GM12878 (cell line): ENCODE measurements around the gene UNC13B. TPM values are rescaled to one million over a fixed set of nuclear protein-coding genes. Genes with fewer than 3 reads are reported as not detected.

ENCODE experiments used
- ATAC-seq: fragments of 200-7000 bp; cut with Tn5 transposase; 3 replicates; pipeline ENCODE4 v1.9.1; 2020; ENCODE audit warnings: mild to moderate bottlenecking, moderate library complexity
- BruUV-seq: library from RNA; stranded (reverse); fragments of 400-500 nt; replicated peaks from 2 replicates; lab custom pipeline; 2021; lab: Mats Ljungman, UMichigan
- CTCF ChIA-PET: fragments of 300-600 bp; sonication (Branson Sonifier 250); formaldehyde crosslinking; extraction: SDS; loops from one replicate; lab custom pipeline; 2021; ENCODE audit warnings: inconsistent platforms; lab: Yijun Ruan, JAX
- POLR2A ChIA-PET: fragments of 350-600 bp; formaldehyde crosslinking; extraction: SDS; loops from one replicate; lab custom pipeline; 2021; ENCODE audit warnings: inconsistent platforms; lab: Charles Lee
- RAD21 ChIA-PET: fragments of 300-600 bp; sonication (Branson Sonifier 250); formaldehyde crosslinking; loops from one replicate; lab custom pipeline; 2023; ENCODE audit warnings: antibody characterized with exemption; ENCODE audit not compliant: unreplicated experiment; lab: Charles Lee
- SMC1A ChIA-PET: fragments of 300-600 bp; sonication (Branson Sonifier 250); formaldehyde crosslinking; loops from one replicate; lab custom pipeline; 2023; ENCODE audit not compliant: unreplicated experiment, uncharacterized antibody; lab: Charles Lee
- DNase-seq: peaks from one replicate; pipeline ENCODE4 v3.0.0-alpha.2; 2011; ENCODE audit warnings: low read depth, low spot score
- FAIRE-seq: peaks from 3 replicates; lab custom pipeline; 2011; peaks lifted over from hg19 to GRCh38; lab: Jason Lieb, UNC
- H2AFZ ChIP-seq: 2 replicates; pipeline ENCODE4 v1.6.0; 2011; ENCODE audit warnings: low read depth, low read length, control low read depth; ENCODE audit not compliant: control insufficient read depth
- H3K27ac ChIP-seq: 2 replicates; pipeline ENCODE4 v1.5.1; 2011; ENCODE audit warnings: control low read depth; ENCODE audit not compliant: control insufficient read depth, insufficient read depth
- H3K27me3 ChIP-seq, 2 experiments: replicated peaks in 1 of 2; 2 replicates each; pipeline versions ENCODE4 v1.6.0 to v1.6.1; 2011; ENCODE audit warnings: low read length in 1 of 2; ENCODE audit not compliant: control insufficient read depth in 2 of 2, insufficient read depth in 2 of 2
- H3K36me3 ChIP-seq, 2 experiments: 2 replicates each; pipeline ENCODE4 v1.5.1; 2011; ENCODE audit warnings: low read length in 1 of 2; ENCODE audit not compliant: control insufficient read depth in 2 of 2, insufficient read depth in 2 of 2
- H3K4me1 ChIP-seq: 2 replicates; pipeline ENCODE4 v1.6.1; 2011; ENCODE audit warnings: mild to moderate bottlenecking, low read length, moderate library complexity, mixed read lengths; ENCODE audit not compliant: control insufficient read depth, insufficient read depth
- H3K4me2 ChIP-seq: 2 replicates; pipeline ENCODE4 v1.6.0; 2011; ENCODE audit warnings: control low read depth; ENCODE audit not compliant: control insufficient read depth, insufficient read depth
- H3K4me3 ChIP-seq: fragments of 200-600 bp; sonication (generic); 2 replicates; pipeline ENCODE4 v1.5.1; 2016
- H3K79me2 ChIP-seq: 2 replicates; pipeline ENCODE4 v1.6.0; 2011; ENCODE audit warnings: low read length; ENCODE audit not compliant: control insufficient read depth, insufficient read depth
- H3K9ac ChIP-seq: 2 replicates; pipeline ENCODE4 v1.8.0; 2011; ENCODE audit warnings: low read length, control low read depth, mixed read lengths; ENCODE audit not compliant: control insufficient read depth, insufficient read depth
- H3K9me3 ChIP-seq: replicated peaks from 3 replicates; pipeline ENCODE4 v1.5.1; 2011; ENCODE audit warnings: mild to moderate bottlenecking, low read length; ENCODE audit not compliant: control insufficient read depth, insufficient read depth
- H4K20me1 ChIP-seq: 2 replicates; pipeline ENCODE4 v1.6.0; 2011; ENCODE audit not compliant: control insufficient read depth, insufficient read depth
- ASH2L ChIP-seq: fragments of 300-600, 200-600 bp; sonication (generic); IDR thresholded peaks from 2 replicates; pipeline ENCODE4 v1.6.1; 2017; ENCODE audit warnings: low read depth, mild to moderate bottlenecking, borderline replicate concordance
- ATF7 ChIP-seq: fragments of 450-650 bp; IDR thresholded peaks from 2 replicates; pipeline ENCODE4 v1.6.1; 2016; ENCODE audit warnings: low read depth, mild to moderate bottlenecking
- CEBPB ChIP-seq, 2 experiments: fragments of 150-350 bp in 1 of 2; IDR thresholded peaks; 2 replicates each; pipeline ENCODE4 v1.6.1; 2012 to 2014; ENCODE audit warnings: low read depth in 2 of 2, low read length in 2 of 2, borderline replicate concordance in 1 of 2, inconsistent platforms in 1 of 2
- E2F4 ChIP-seq: IDR thresholded peaks from 2 replicates; pipeline ENCODE4 v1.6.1; 2012; ENCODE audit warnings: low read depth, low read length, improper control_type of control experiment
- FOS ChIP-seq: IDR thresholded peaks from 3 replicates; pipeline ENCODE4 v1.6.1; 2011; ENCODE audit warnings: borderline replicate concordance; ENCODE audit not compliant: insufficient read length; ENCODE audit errors: extremely low read depth
- GATAD2B ChIP-seq: fragments of 450-650 bp; conservative IDR thresholded peaks from 2 replicates; pipeline ENCODE4 v1.6.1; 2017; ENCODE audit warnings: low read depth, mild to moderate bottlenecking, moderate library complexity
- JUND ChIP-seq: IDR thresholded peaks from 2 replicates; pipeline ENCODE4 v1.6.1; 2012; ENCODE audit warnings: low read depth, mild to moderate bottlenecking, low read length, improper control_type of control experiment, moderate library complexity
- MTA3 ChIP-seq: IDR thresholded peaks from 2 replicates; pipeline ENCODE4 v1.6.1; 2012; ENCODE audit warnings: low read length, inconsistent platforms, borderline replicate concordance
- SRF ChIP-seq, 2 experiments: IDR thresholded peaks; 2 replicates each; pipeline ENCODE4 v1.6.1; 2011; ENCODE audit warnings: low read depth in 2 of 2, low read length in 2 of 2, mild to moderate bottlenecking in 1 of 2, moderate library complexity in 1 of 2
- TCF12 ChIP-seq: IDR thresholded peaks from 2 replicates; pipeline ENCODE4 v1.6.1; 2011; ENCODE audit warnings: low read depth, mild to moderate bottlenecking, low read length
- TCF3 ChIP-seq: IDR thresholded peaks from 2 replicates; pipeline ENCODE4 v1.6.1; 2012; ENCODE audit warnings: low read depth, mild to moderate bottlenecking, low read length, borderline replicate concordance; ENCODE audit not compliant: insufficient read depth
- USF1 ChIP-seq: IDR thresholded peaks from 2 replicates; pipeline ENCODE4 v1.6.1; 2011; ENCODE audit warnings: borderline replicate concordance, low read depth, mild to moderate bottlenecking, moderate library complexity, mixed read lengths, low read length; ENCODE audit not compliant: insufficient read depth; ENCODE audit errors: extremely low read length
- WGBS: methylation state at CpG from one replicate; pipeline ENCODE4 v1.1.6; 2016; ENCODE audit warnings: low lambda C conversion rate; ENCODE audit not compliant: insufficient replicate concordance, insufficient coverage; ENCODE audit errors: missing lambda C conversion rate; 5-methylcytosine and 5-hydroxymethylcytosine counted together
- in situ Hi-C: fragments of 300-500 bp; cut with MboI; formaldehyde crosslinking; loops from 9 replicates; pipeline ENCODE4 v1.14.3; 2018; ENCODE audit warnings: mixed read lengths
- intact Hi-C: fragments of 100-400 bp; cut with micrococcal nuclease; formaldehyde crosslinking; loops from one replicate; pipeline ENCODE4 v1.14.2; 2022; ENCODE audit not compliant: unreplicated experiment
- polyA plus RNA-seq, 11 experiments: library from polyadenylated mRNA; depleted of rRNA in 4 of 11; unstranded in 6 of 11; stranded (reverse) in 5 of 11; fragments of >200 nt; fragmentation: Nextera tagmentation in 4 of 11; fragmentation: Illumina TruSeq in 1 of 11; extraction: Ambion mirVana in 4 of 11; extraction: Trizol in 1 of 11; gene quantifications; 1 replicate in 1 of 11; 2 replicates in 10 of 11; pipeline versions ENCODE4 v1.2.1 to v1.2.3, GENCODE V29; 2011 to 2016; ENCODE audit warnings: inconsistent platforms in 2 of 11, missing spikeins in 2 of 11, low read depth in 1 of 11
- total RNA-seq, 4 experiments: library from RNA; depleted of rRNA in 3 of 4; stranded (reverse); fragments of >200 nt in 3 of 4; fragmentation: Illumina TruSeq in 1 of 4; extraction: Trizol in 1 of 4; gene quantifications; 2 replicates each; pipeline versions ENCODE4 v1.2.1 to v1.2.3, GENCODE V29; 2013 to 2021

The UNC13B gene
- total and polyA plus RNA-seq, 10 of the 15 experiments (the other 5 are each of a cell fraction or from before 2014, with no cell fraction given): under 0.01 to 0.42 (median 0.06) TPM; not detected in 4

GRCh38 chr9:35306283-35306682, 144.5 kb downstream of the UNC13B start:
- WGBS: 0% methylated on average over 1 of the region's 1 CpG
- in situ Hi-C loops (no loop called here), intact Hi-C loops (no loop called here)
- POLR2A ChIA-PET: no interaction called here
- FAIRE-seq: no peak
- TF ChIP-seq FOS (no peak), GATAD2B (no peak), ASH2L (no peak), TCF12 (no peak), E2F4 (no peak), TCF3 (no peak), MTA3 (no peak), USF1 (no peak), CEBPB (IDR thresholded peaks at IDR 0.05; ENCODE audit: borderline replicate concordance in 1 of 2, low read depth in 2 of 2, low read length in 2 of 2) (no peak), ATF7 (no peak), JUND (no peak), SRF (IDR thresholded peaks at IDR 0.05; ENCODE audit: low read depth in 2 of 2, low read length in 2 of 2) (no peak)
- CTCF ChIA-PET: no interaction called here
- Histone ChIP-seq H3K9me3 (no peaks in the 10 kb centered on the region), H3K4me3 (no peak overlapping the region), H3K27ac (no peak overlapping the region), H3K36me3 (no peaks in the 10 kb centered on the region), H3K79me2 (no peaks in the 10 kb centered on the region), H2AFZ (no peak overlapping the region), H3K9ac (no peak overlapping the region), H3K4me2 (no peak overlapping the region), H3K27me3 (peaks cover 0 to 2% of the 10 kb centered on the region in 2 experiments; a peak in 1 of 4 replicates), H4K20me1 (no peaks in the 10 kb centered on the region), H3K4me1 (no peaks in the 10 kb centered on the region)
- RAD21 ChIA-PET: no interaction called here
- DNase-seq: no peak
- BruUV-seq: no TSS peak
- no peak for ATAC-seq
- SMC1A ChIA-PET: no interaction called here
